Urothelium cell line (cell line): ENCODE results near the gene KCNH1.
"Not testable (repeated sequence)": the region's sequence is repeated elsewhere in the genome, so short reads cannot be mapped to it uniquely, and the experiment has no call there.

Experiments
- DNase-seq: peaks from one replicate; pipeline ENCODE4 v3.0.0; 2011; ENCODE audit warnings: low spot score, mixed read lengths
- FAIRE-seq: peaks from 2 replicates; lab custom pipeline; 2011; peaks lifted over from hg19 to GRCh38; lab: Jason Lieb, UNC

Gene KCNH1

DNA sequence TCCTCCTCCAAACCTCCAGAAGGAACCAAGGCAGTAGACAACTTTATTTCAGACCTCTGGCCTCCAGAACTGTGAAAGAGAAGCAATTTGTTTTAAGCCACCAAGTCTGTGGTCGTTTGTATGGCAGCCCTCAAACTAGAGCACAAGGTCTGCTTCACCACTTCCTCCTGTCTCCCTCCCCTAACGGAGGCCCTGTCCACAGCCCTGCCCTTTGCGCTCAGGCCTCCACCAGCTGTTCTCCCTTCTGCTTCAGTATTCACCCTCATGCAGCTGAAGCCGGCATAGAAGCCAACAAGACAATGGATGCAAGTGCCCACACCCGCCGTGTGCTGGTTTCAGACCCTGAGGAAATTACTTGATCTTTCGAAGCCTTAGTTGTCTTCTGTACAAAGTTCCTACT is 441.2 kb downstream of the KCNH1 start:
- DNase-seq = no peak
- FAIRE-seq = no peak

DNA sequence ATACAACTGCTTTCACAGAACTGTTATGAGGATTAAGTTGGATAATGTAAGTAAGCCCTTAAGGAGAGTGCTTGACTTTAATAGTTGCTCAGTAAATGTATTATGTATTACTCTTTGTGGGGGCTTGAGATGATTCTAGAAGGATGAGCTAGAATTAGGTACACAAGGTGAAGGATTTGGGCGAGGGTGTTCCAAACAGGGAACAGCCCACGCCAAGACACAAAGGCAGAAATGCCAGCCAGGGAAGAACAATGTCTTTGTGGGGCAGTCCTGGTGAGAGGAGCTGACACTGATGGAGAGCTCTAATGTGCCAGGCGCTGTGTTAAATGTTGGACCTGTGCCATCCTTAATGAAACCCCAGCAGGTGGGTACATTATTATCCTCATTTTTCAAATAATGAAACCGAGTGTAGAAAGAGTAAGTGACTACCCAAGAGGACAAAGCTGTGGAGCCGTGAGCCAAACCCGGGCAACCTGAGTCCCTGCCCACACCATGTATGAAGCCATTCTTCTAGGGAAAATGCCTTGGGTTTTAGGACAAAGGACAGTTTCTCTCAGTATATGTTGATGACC is 442.8 kb downstream of the KCNH1 start:
- no peak for DNase-seq
- FAIRE-seq = no peak

DNA sequence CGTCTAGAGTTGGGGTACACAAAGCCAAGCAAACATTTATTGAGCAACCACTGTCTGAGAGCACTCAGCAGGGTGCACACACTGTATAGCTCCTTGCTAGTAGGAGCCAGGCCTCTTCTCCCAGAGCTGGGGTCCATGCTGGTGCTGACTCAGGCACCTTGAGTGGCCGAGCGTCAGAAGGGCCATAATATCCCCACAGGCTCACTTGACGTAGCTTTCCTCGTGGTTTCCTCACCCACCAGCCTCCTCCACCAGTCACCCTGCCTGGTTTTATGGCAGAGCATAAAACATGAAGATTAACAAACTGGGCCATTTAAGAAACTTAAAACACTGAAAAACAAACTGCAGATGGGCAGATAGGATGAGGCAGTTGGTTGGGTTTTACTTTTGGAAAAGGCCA is 443.7 kb downstream of the KCNH1 start:
- DNase-seq (no peak), FAIRE-seq (no peak)

DNA sequence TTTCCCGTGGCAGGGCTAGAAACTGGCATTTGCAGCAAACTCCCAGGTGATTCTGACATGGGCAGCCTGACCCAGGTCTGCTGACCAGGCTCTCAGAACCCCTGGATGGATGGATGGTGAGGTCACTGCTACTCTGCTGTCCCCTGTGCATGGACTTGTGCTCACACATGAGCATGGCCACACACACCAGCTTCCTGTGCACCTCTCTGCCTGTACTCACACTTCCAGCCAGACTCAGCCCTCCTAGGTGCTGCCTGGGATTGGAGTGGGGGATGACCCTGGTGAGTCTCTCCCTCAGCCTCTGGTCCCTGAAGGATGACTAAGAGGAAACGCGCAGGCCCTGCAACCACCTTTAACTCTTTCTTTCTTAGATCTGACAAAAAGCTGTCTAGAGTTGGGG is 444.1 kb downstream of the KCNH1 start:
- FAIRE-seq (no peak), DNase-seq (no peak)

DNA sequence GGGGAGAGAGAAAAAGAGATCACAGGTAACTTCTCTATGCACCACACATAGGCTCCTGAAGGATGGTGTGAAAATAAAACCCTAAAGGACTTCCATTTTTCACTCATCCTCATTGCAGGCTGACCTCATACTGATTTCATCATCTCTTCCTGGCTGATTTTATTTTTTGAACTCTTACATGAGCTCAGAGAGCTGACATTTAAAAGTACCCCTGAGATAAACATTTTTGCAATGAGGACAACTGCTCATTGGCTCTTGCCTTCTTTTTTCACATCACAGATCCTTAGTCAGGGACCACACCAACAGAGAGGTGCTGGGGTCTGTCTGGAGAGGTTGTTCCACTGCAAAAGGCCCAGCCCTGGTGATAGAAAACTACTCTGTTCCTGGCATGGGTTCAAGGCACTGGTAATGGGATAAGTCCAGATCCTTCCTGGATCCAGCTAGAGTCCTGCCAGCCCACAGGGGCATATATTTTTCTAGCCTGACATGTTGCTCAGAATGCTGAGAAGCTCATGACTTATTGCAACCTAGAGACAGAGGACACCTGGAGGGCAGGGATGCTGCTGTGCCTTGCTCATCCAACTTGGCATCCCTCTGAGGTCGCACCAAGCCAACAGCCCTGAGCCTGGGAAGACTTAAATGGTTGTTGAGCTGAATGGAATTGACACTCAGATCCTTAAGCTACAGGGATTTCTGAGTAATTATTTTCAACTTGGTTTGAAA is 445.3 kb downstream of the KCNH1 start:
- no peak for FAIRE-seq
- DNase-seq = no peak

DNA sequence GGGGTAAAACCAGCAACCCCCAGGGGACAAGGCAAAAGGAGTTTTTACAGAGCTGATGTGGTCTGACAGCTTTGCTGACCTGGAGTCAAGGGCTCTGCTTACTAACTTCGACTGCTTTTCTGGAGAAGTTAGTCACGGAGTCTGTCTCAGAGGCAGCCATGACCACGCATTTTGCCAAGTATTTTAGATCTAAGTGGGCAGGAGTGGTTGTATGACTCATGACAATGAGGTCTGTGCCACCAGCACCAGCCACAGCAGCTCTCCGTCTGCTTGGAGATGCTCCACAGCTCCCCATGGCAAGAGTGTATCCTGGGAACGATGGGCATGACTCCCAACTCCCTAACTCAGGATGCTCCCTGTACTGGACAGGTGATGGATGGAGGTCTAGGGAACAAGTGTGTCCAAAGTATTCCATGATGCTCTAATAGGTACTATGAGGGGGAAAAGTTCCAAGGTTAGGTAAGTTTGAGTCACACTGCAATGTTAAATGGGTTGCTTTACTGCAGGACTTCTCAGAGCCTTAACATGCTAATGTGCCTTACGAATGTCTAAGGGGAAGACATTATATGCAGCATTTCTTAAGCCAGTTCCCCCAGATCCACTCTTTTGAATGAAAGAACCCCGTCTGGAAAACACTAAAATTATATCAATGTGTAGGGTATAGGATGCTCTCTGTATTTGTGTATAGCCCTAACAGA is 446.2 kb downstream of the KCNH1 start:
- DNase-seq (peak; percentile 62), FAIRE-seq (no peak)

DNA sequence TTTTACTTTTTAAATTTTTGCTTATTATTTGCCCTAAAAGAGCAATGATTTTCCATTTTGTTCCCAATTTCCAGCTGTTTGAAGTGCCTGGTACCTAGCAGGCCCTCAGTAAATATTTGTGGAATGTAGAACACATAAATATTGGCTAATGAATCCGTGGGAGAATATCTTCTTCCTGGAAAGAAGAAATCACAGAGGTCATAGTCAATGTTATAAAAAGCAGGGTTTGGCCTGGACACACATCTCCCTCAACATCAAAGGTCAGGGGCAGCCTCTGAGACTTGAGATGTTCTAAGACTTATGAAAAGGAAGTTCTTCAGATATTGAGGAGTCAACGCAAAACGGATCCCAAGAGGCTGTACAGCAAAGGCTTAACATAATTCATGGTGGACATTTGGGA is 447.1 kb downstream of the KCNH1 start:
- FAIRE-seq (no peak), DNase-seq (no peak)

DNA sequence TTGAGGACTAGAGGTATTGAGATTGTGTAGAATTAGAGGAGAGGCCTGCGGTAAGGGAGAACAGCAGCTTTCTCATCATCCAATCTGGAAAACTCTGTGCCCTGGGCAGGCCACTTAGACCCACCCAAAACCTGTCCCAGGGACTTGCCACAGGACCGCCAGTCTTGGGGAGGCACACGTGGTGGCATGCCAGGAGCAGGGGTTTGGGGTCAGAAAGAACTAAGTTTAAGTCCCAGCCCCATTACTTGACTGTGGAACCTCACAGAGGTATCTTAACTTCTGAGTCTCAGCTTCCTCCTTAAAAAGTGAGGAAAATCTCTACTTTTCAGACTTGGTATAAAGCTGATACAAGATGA is 448.7 kb downstream of the KCNH1 start:
- no peak for FAIRE-seq
- no peak for DNase-seq

DNA sequence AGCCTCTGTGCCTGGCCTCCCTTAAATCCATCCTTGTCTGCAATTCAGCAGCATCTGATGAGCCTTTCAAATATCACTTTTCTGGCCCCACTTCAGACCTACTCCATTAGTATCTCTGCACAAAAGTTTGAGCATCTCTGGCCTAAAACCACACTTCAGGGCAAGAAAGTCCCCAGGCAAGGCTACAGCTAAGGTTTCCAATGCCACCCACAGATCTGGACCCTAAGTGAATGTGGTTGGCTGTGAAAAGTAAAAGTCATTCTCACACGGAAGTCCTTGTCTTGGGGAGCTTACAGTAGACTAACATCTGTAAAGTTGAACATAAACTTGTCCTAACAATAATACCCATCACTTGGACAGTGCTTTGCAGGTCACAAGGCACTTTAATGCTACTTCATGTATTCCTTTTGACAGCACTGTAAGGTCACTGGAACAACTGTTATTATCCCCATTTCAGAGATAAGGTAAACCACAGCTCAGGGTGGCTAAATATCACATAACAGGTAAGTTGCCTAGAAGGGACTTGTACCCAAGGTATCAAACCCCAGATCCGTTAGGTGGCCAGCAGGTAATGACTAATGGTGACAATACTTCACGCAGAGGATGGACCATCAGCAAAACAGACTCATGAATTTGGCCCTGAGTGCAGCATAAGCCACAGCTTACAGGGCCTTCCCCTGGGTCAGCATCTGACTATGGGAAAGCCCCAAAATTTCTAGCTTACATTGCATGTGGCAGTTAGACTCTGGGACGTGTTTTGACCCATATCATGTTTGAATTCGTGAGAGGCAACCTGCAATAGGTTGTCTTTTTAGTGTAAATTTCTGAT is 449.3 kb downstream of the KCNH1 start:
- DNase-seq (no peak), FAIRE-seq (no peak)

DNA sequence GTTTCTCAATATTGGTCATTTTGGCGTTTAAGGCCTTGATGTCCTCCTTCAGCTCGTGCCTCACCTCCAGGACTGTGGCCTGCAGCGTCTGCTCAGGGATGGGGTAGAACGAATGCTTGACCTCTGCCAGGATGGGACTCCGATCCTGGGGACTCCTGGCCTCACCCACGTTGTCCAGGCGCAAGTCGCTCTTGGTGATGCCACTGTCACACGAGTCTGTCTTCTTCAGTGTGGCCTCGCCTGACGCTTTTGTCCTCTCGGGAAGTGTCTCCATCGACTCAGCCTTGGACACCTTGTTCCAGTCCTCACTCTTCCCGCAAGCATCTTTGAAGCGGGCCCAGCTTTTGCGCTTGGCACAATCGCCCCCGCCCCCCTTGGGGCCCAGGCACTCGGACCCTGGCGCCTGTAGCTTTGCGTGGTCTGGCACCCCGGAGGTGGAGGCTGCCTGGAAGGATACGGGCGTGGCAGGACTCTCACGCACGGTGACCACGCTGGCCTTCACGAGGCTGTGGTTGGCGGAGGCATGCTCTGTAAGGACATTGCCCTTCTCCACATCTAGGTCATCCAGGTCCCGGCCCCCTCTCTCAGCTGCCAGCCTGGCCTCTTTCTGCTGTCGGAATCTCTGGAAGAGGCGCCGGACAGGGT is 450.4 kb downstream of the KCNH1 start:
- FAIRE-seq = peak; percentile 17

DNA sequence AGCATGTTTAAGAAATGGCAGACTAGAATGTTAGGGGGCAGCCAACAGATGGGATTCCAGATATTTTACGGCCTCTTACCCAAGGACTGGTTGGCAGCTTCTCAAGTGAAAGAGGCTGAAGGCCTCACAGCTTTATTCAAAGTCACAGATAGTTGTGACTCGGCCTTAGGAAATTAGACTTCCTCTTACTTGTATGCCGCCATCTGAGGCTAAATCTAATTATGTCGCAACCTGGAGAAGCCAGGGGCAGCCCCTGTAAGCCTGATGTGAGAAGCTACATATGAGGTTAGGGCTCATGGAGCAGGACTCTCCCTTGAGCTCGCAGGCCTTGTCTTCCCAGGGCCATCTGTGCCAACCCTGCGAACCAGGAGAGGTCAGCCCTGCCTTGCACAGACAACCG is 452.8 kb downstream of the KCNH1 start:
- FAIRE-seq (no peak), DNase-seq (no peak)

More for the DNA sequence above, 450.4 kb downstream of the KCNH1 start:
- no peak for DNase-seq

DNA sequence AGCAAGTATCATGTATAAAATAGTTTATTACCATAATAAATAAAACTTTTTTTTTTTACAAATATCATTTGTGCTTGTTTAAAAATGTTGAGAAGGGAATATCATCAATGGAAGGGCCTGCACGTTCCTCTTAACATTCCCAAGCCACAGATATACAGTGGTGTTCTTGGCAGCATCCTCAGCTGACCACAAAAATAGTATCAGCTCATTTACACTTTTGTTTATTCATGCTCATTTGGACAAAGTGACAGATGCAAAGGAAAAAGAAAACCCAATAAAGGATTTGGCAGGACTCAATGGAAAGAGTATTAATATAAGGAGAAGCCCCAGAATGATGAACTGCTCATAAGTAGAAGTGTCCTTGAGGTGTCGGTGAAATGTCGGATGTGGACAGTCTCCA is 455.6 kb downstream of the KCNH1 start:
- DNase-seq (no peak), FAIRE-seq (no peak)

DNA sequence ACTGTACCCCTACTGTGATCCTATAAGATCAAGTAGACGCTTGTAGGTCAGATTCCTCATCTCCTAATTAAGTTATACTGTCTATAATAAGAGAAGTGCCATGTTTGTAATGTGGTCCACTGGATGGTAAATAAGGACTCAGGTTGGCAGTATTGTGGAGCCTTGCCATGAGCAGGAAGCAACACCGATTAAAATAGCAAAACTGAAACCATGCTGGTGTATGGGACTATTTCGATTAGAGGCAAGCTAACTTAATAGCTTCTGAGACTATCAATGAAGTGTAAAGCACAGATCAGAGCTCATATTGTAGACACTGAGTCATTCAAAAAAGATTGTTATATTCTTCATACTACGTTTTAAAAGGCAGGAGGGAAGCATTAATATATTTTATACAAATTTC is 456.4 kb downstream of the KCNH1 start:
- no peak for FAIRE-seq
- no peak for DNase-seq

DNA sequence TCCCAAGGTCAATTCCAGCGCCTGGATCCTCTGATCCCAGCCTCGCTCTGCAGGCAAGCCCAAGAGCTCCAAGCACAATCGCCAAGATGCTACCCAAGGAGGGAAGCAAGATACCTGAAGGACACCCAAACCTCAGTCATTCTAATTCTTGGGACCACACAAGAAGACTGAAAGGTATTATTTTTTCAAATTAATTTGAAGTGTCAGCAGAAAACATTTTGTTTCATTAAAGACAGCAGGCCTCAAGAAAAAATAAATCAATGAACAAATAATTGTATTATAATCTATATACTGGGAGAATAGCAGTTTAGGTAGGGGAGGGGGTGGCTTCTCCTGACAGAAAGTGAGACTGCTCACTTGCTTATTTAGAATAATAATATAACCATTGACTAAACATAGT is 457.4 kb downstream of the KCNH1 start:
- DNase-seq (no peak), FAIRE-seq (no peak)

DNA sequence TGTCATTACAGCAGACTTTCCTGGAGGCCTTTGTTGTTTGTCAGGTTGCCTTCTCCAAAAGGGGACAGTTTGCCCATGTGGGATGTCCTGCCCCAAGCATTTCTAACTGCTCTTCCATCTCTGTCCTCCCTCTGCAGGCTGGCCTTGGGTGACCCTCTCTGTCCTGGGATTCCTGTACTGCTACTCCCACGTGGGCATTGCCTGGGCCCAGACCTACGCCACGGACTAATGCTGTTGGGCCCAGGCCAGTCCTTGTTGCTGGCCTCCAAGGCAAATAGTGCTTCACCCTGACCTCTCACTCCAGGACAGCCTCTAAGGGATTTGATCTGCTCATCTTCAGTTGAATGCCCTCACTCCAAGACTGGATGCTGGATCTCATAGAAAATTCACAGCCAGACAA is 459.8 kb downstream of the KCNH1 start:
- FAIRE-seq = no peak
- DNase-seq = no peak

DNA sequence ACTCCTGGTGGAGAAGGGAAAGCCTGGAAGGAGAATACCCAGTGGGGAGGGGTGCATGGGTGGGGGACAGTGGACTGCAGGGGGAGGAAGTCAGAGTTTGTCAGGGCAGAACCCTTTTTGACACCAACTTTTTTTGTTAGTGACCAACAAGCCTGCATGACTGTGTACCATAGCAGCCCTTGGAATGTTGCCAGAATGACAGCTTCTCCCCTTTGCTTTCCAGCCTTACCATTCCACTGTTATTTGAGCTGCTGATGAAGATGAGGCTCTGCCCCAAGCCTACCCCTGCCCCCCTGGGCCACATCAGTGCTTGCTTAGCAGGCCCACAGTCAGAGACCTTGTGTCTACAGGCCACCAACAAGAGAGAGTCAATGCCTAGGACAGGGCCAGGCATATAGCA is 464.0 kb downstream of the KCNH1 start:
- no peak for DNase-seq
- FAIRE-seq = no peak

DNA sequence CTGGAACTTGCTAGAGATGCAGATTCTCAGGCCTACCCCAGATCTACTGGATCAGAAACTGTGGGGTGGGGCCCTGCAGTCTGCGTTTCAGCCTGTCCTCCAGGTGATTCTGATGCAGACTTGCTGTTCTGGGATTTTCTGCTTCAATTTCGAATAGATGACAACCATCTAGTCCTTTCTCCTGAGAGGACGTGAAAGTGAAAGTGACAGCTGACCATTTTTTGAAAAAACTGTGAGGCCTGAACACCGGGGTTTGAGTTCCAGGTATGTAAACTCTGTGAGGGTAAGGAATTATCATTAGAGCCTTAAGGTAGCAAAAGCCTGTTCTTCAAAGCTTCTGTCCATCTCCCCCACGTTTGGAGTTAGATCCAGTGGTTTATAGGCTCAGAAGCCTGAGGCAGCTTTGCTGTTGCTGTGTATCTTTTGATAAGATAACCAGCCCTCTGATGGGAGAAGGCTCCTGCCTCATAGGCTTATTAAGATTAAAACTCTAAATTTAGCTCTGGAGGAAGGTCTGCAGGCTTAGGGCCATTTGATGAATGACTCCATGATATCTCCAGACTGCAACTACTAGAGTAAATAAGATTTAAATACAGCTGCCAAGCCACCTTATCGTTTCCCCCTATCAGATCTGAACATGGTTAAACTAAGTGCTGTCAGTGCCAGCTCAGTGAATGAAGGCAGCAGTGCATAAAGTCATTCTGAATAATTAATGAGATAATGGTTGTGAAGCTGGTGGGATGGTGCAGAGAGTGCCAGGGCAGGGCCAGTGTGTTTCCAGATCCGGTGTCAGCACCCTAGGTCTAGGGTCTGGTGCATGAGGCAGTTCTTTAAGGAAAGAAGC is 470.0 kb downstream of the KCNH1 start:
- DNase-seq (no peak), FAIRE-seq (no peak)

DNA sequence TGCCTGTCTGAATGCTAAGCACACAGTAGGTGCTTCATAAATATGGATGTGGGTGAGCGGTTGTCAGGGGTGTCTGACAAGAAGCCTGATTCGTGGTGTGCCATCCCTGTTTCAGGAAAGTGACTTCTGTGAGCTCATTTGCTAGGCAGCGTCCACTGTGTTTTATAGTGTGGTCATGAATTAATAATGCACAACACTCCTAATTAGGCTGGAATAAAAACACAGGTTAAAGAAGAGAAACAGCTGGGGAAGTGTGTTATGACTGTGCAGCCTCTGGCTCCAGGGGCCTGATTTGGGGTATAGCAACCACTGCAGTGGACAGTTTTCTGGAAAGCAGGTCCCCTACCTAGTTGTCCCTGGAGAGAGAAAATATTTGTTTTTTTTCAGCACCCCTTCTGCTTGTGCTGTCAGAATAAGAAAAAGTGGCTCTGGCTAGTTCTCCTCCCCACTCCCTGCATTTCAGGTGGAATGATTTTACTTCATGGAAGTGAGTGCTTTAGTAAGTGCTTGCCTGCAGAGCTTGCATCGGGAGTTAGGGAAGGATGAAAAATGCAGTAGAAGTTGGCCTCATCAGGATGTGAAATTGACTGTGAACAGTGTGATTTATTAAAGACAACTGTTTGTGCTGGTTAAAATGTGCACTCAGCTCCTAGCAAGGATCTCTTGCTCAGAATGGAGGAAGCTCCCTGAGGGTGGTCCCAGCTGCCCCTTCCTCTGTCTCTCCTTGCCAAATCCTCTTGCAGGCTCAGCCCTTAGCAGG is 471.5 kb downstream of the KCNH1 start:
- DNase-seq (no peak), FAIRE-seq (no peak)

DNA sequence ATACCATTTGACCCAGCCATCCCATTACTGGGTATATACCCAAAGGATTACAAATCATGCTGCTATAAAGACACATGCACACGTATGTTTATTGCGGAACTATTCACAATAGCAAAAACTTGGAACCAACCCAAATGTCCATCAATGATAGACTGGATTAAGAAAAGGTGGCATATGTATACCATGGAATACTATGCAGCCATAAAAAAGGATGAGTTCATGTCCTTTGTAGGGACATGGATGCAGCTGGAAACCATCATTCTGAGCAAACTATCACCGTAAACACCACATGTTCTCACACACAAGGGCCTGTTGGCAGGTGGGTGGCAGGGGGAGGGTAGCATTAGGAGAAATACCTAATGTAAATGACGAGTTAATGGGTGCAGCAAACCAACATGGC is 472.4 kb downstream of the KCNH1 start:
- not testable (repeated sequence) for DNase-seq, FAIRE-seq
